ENCODE data around the gene ANKLE2. TPM values are rescaled to one million over a fixed set of nuclear protein-coding genes. Genes with fewer than 3 reads are reported as not detected.

The ANKLE2 gene
- polyA plus RNA-seq, 1 donor from 2014 or later, result 72.3 TPM

DNA sequence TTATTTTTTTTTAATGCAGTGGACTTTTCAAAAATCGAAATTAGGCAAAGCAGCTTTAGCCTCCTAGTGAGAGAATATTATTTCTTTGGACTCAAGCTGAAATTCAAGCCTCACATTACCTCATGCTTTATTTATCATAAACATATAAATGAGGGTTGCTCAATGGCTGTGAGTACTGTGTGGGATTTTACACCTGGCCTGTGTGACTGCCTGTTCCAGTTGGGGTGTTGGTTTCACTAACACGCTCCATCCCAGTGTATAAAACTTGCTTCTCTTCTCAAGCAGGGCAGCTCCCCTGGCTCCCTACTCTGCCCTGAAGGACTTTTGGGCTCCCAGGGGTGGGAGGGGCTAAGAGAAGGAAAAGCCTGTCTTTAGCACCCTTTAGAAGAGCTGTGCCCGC lies 15.0 kb downstream of the ANKLE2 start:
- Histone ChIP-seq H3K9ac (ENCODE audit: low read length) (no peak overlapping the region), H3K79me2 (replicated peaks; ENCODE audit: insufficient read depth, low read length) (no peaks in the 10 kb centered on the region), H3K4me3 (ENCODE audit: low read length) (no peak overlapping the region), H3K27me3 (ENCODE audit: insufficient read depth, low read depth, low read length) (no peaks in the 10 kb centered on the region), H4K20me1 (ENCODE audit: insufficient read depth) (no peaks in the 10 kb centered on the region), H3K36me3 (ENCODE audit: insufficient read depth, low read length) (peaks cover 6% of the 10 kb centered on the region), H3K9me2 (ENCODE audit: insufficient read depth, low read length) (no peaks in the 10 kb centered on the region), H2AFZ (ENCODE audit: low read depth, low read length) (no peak overlapping the region), H3F3A (ENCODE audit: insufficient read depth, low read length, poor library complexity, severe bottlenecking) (no peaks in the 10 kb centered on the region), H3K9me3 (ENCODE audit: low read length) (no peaks in the 10 kb centered on the region), H3K27ac (ENCODE audit: low read length) (no peak overlapping the region), H3K4me2 (ENCODE audit: low read length) (no peak overlapping the region)
- TF ChIP-seq MXI1 (conservative IDR thresholded peaks at IDR 0.05; ENCODE audit: poor library complexity, severe bottlenecking), result no peak
- no peak for TF ChIP-seq POLR2AphosphoS5 (IDR thresholded peaks at IDR 0.05)

DNA sequence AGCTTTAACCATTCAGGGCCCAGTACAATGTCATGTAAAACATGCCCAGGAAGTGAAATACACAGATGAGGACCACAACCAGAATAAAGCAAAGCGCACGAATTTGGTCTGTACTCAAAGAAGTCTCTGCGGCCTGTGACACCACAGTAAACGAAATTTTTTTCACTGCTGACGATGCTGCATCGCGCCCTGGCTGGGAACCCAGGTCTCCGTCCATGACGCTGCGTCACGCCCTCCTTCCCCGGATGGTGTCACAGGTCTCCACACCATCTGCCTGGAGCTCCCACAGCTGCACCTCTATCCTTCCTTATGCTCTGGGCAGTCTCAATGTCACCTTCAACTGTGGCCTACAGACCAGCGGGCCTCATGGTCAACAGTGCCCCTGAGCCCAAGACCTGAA lies 17.8 kb downstream of the ANKLE2 start:
- no peak overlapping the region for H3K4me2 ChIP-seq (ENCODE audit: low read length)
- no peak overlapping the region for H3K27ac ChIP-seq (ENCODE audit: low read length)
- TF ChIP-seq TAF1 (IDR thresholded peaks at IDR 0.05; ENCODE audit: low read depth) (no peak), REST (IDR thresholded peaks at IDR 0.05; ENCODE audit: borderline replicate concordance) (no peak), EZH2 (IDR thresholded peaks at IDR 0.05; ENCODE audit: borderline replicate concordance, insufficient read depth, low read length, poor library complexity, severe bottlenecking) (no peak), SMC3 (conservative IDR thresholded peaks at IDR 0.05; ENCODE audit: poor library complexity) (no peak), EP300 (conservative IDR thresholded peaks at IDR 0.05; ENCODE audit: poor library complexity, severe bottlenecking) (no peak), POLR2AphosphoS5 (IDR thresholded peaks at IDR 0.05) (no peak), MXI1 (conservative IDR thresholded peaks at IDR 0.05; ENCODE audit: poor library complexity, severe bottlenecking) (no peak), RAD21 (conservative IDR thresholded peaks at IDR 0.05) (no peak)
- TF ChIP-seq, protein P1, sequence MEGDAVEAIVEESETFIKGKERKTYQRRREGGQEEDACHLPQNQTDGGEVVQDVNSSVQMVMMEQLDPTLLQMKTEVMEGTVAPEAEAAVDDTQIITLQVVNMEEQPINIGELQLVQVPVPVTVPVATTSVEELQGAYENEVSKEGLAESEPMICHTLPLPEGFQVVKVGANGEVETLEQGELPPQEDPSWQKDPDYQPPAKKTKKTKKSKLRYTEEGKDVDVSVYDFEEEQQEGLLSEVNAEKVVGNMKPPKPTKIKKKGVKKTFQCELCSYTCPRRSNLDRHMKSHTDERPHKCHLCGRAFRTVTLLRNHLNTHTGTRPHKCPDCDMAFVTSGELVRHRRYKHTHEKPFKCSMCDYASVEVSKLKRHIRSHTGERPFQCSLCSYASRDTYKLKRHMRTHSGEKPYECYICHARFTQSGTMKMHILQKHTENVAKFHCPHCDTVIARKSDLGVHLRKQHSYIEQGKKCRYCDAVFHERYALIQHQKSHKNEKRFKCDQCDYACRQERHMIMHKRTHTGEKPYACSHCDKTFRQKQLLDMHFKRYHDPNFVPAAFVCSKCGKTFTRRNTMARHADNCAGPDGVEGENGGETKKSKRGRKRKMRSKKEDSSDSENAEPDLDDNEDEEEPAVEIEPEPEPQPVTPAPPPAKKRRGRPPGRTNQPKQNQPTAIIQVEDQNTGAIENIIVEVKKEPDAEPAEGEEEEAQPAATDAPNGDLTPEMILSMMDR (IDR thresholded peaks at IDR 0.05; ENCODE audit: poor library complexity, severe bottlenecking), result no peak
- H3K36me3 ChIP-seq (ENCODE audit: insufficient read depth, low read length), result peaks cover 12% of the 10 kb centered on the region
- H4K20me1 ChIP-seq (ENCODE audit: insufficient read depth), result no peaks in the 10 kb centered on the region
- no peaks in the 10 kb centered on the region for H3K9me2 ChIP-seq (ENCODE audit: insufficient read depth, low read length)
- H2AFZ ChIP-seq (ENCODE audit: low read depth, low read length), result no peak overlapping the region
- no peaks in the 10 kb centered on the region for H3F3A ChIP-seq (ENCODE audit: insufficient read depth, low read length, poor library complexity, severe bottlenecking)
- H3K9me3 ChIP-seq (ENCODE audit: low read length), result no peaks in the 10 kb centered on the region
- H3K79me2 ChIP-seq (replicated peaks; ENCODE audit: insufficient read depth, low read length), result no peaks in the 10 kb centered on the region
- H3K4me3 ChIP-seq (ENCODE audit: low read length), result no peak overlapping the region
- no peak overlapping the region for H3K9ac ChIP-seq (ENCODE audit: low read length)
- H3K27me3 ChIP-seq (ENCODE audit: insufficient read depth, low read depth, low read length), result no peaks in the 10 kb centered on the region

DNA sequence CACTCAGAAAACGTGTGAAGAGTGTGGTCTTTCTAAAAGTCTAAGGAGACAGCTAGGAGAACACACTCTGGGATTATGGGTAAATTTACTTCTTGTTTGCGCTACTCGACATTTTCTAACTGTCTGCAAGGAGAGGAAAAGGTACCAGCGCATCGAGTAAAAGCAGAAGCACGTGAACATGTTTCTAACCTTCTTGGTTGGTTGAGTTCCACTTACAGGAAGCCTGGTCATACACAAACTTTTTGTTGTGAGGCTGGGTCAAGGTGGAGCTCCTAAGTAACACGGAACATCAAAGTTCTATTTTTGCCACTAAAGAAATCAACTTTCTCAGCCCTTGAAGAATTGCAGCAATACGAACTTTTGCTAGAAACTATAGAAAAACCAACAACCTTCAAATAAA lies 20.0 kb downstream of the ANKLE2 start:
- H3K27me3 ChIP-seq (ENCODE audit: insufficient read depth, low read depth, low read length), result no peaks in the 10 kb centered on the region
- peaks cover 12% of the 10 kb centered on the region for H3K36me3 ChIP-seq (ENCODE audit: insufficient read depth, low read length)
- H3K79me2 ChIP-seq (replicated peaks; ENCODE audit: insufficient read depth, low read length), result no peaks in the 10 kb centered on the region
- no peaks in the 10 kb centered on the region for H3F3A ChIP-seq (ENCODE audit: insufficient read depth, low read length, poor library complexity, severe bottlenecking)
- H3K4me3 ChIP-seq (ENCODE audit: low read length), result no peak overlapping the region
- H3K9ac ChIP-seq (ENCODE audit: low read length), result no peak overlapping the region
- TF ChIP-seq RAD21 (conservative IDR thresholded peaks at IDR 0.05) (no peak), SMC3 (conservative IDR thresholded peaks at IDR 0.05; ENCODE audit: poor library complexity) (no peak), EP300 (conservative IDR thresholded peaks at IDR 0.05; ENCODE audit: poor library complexity, severe bottlenecking) (no peak), REST (IDR thresholded peaks at IDR 0.05; ENCODE audit: borderline replicate concordance) (no peak), EZH2 (IDR thresholded peaks at IDR 0.05; ENCODE audit: borderline replicate concordance, insufficient read depth, low read length, poor library complexity, severe bottlenecking) (no peak), TAF1 (IDR thresholded peaks at IDR 0.05; ENCODE audit: low read depth) (no peak), POLR2AphosphoS5 (IDR thresholded peaks at IDR 0.05) (no peak), MXI1 (conservative IDR thresholded peaks at IDR 0.05; ENCODE audit: poor library complexity, severe bottlenecking) (no peak)
- TF ChIP-seq, protein P1 (IDR thresholded peaks at IDR 0.05; ENCODE audit: poor library complexity, severe bottlenecking), result no peak
- no peak overlapping the region for H3K27ac ChIP-seq (ENCODE audit: low read length)
- no peak overlapping the region for H3K4me2 ChIP-seq (ENCODE audit: low read length)
- no peaks in the 10 kb centered on the region for H4K20me1 ChIP-seq (ENCODE audit: insufficient read depth)
- H3K9me3 ChIP-seq (ENCODE audit: low read length), result no peaks in the 10 kb centered on the region
- H2AFZ ChIP-seq (ENCODE audit: low read depth, low read length), result no peak overlapping the region
- no peaks in the 10 kb centered on the region for H3K9me2 ChIP-seq (ENCODE audit: insufficient read depth, low read length)

Measured in neural cell (in vitro differentiated cells).